HG03159 (cell line): ENCODE measurements around the gene PRPF6.

ENCODE experiments used
- ATAC-seq: cut with Tn5 transposase; IDR thresholded peaks from one replicate; pipeline ENCODE4 v1.9.1; 2021; ENCODE audit warnings: mild to moderate bottlenecking, moderate library complexity; ENCODE audit not compliant: unreplicated experiment

Gene PRPF6

DNA sequence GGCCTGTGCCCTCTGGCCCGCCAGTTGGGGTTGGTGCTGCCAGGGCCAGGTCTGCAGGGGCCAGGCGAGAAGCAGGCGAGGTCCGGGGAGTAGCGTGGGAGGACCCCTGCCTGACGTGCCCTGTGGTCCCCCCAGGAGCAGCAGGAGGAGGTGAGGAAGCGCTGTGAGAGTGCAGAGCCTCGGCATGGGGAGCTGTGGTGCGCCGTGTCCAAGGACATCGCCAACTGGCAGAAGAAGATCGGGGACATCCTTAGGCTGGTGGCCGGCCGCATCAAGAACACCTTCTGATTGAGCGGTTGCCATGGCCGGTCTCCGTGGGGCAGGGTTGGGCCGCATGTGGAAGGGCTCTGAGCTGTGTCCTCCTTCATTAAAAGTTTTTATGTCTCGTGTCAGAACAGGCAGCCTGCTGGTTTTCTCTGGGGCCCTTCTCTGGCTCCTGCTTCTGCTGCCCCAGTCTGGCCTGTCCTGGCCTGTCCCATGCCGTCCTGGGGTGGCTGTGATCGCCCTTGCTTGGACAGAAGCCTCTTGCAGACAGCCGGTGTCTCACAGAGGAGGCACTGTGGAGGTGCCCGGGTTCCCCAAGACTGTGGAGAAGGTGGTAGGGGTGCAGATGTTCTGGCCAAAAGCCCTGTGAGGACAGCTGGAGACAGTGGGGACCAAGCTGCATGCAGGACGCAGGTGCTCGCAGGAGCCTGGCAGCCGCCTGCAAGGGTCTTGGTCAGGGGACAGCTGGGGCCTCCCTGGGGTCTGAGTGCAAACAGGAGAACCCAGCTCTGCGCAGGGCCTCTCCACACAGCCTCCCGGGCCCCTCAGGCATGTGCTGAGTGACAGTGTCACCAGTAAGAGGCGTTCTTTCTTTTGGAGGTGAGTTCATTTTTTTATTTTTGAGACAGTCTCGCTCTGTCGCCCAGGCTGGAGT is 52.0 kb downstream of the PRPF6 start:
- no peak for ATAC-seq

DNA sequence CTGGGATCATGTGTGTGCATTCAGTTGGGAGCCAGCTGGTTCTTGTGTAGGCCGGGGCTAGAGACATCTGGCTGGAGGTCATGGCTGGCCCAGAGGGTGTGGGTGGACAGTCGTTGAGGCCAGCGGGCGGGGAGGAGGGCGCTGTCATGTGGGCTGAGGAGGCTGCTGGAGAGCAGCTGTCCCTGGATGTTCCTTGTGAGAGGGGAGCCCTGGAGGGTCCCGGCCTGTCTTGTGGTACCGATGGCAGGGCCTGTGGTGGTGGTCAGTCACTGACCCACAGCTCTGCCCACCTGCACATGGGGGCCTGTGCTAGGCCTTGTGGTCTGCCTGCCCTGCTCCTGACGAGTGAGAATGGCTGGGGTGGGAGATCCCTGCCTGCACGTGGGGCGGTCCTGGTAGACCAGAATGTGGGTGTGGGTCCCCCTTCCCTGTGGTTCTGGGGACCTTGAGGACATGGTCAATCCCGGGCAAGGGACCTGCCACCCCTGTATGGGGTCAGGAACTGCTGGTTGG is 53.1 kb downstream of the PRPF6 start:
- ATAC-seq = no peak

DNA sequence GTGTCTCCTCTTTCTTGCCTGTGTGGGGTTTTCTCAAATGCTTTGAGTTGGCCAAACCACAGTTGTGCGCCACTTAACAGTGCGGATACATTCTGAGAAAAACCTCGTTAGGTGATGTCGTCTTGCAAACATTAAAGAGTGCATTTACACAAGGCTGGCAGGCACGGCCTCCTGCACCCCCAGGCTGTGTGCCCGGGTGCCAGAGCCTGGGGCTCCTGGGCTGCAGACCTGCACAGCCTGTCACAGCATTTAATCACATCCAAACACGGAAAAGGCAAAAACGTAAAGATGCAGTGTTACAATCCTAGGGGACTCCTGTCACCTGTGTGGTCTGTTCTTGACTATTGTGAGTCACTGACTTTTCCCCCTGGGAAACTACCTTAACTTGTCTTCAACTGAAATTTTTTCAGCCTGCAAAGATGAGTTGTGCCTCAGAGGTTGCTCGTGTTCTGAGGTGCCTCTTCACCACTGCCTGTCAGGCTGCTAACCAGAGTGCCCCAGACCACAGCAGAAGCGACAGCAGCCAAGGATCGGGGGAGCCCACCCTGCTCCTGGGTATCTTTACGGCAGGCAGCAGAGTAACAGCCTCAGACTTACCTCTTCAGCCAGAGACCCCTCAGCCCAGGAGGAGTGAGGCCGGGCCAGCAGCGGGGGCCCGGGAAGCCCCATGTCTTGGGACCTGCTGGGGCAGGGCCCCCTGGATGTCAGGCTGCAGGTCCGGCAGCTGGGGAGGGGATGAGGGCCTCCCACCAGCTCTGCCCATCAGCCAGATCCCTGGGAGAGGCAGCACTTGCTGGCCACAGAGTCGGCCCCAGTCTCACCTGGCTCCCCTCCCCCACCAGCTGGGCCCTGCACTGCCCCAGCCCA is 54.4 kb downstream of the PRPF6 start:
- ATAC-seq = no peak

DNA sequence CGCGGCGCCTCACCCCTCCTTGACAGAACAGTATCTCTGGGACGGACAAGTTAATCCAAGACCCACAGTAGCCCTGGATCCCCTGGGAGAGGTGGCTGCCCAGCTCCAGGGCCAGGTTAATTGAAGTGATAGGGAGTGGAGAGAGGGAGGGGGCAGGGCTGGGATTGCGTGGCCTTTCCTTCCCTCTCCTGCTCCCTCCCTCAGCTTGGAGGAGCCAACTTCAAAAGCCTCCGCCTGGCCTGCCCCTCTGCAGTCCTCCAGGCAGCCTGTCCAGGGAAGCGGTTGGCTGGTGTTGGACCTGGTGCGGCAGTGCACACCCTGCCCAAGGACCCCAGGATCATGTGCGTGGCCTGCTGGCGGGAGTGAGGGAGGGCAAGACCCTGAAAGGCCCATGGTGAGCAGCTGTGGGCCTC is 55.0 kb downstream of the PRPF6 start, which contains the start of gene C20orf204:
Gene C20orf204 (plus strand): TSS at position 250 of the 413 bp plus-strand sequence. CDS start 142 bp downstream, at position 392.
- ATAC-seq = no peak

DNA sequence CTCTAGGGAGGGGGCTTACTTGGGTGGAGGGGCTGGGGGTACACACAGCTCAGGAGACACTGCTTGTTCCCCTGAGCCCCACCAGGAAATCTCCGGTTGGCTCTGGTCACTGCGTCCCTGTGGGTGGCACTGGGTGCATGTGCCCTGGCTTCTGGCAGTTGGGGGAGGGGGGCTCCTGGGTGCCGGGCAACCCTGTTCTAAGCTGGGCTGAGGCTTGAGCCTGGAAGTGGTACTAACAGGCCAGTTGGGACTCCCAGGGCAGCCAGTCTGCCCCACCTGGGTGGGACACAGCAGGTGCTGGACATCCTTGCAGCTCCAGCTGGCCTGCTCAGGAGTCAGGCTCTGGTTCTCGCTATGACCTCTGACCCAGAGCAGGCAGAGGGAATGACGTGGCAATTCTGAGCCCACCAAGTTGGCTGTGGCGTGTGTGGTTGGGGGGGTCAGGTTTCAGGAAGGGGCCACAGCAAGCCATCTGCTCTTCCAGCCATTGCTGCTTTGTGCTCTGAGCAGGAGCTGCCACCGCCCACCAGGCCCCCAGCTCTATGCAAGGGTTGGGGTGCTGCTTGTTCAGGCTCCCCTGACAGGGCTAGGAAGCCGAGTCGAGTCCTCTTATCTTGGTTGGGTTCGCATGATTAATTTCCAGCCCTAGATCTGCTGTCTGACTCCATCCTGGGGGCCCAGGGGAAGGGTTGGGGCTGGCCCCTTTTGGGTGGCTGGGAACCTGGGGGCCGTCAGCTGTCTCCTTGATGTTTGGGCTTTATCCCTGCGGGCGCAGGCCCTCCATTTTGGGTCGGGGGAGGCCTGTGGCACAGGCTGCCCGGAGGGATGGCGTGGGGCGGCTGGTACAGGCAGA is 55.6 kb downstream of the PRPF6 start:
- ATAC-seq = no peak

DNA sequence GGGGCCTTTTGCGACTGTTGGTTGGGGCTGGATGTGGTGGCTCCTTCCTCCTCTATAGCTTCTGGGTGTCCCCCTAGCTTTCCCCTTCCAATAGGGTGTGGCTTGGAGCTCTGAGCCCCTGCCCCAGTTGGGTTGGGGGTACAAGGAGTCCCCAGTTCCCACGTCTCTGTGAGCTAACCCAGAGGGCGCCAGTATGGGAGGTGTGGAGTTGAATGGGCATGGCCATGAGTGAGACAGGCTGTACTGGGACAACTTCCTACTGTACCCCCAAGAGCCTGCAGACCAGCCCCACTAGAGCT is 56.2 kb downstream of the PRPF6 start:
- no peak for ATAC-seq

DNA sequence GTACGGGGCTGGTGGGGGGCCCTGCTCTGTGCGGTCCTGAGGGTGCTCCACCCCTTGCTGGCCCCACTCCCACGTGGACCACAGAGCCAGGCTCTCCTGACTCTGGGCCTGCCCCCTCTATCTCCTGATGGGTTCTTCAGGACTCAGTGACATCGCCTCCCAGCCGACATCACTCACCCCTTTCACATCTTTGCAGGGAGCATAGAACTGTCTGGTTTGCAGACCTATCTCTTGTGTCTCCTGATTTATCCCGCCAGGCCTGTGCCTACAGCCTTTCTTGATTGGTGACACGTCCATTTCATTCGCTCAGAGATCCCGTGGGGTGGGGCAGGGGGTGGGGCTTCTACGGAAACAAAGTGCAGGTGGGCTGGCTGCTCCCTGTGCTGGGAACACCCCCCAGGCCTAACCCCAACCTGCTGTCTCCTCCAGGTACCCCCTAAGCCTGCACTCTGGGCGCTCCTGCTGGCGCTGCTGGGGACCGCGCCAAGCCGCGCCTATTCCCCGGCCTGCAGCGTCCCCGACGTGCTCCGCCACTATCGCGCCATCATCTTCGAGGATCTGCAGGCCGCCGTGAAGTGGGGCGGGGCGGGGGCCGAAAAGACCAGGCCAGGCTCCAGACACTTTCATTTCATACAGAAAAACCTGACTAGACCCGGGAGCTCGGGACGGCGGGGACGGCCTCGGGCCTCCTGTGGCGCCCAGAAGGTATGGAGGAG is 56.7 kb downstream of the PRPF6 start:
- ATAC-seq = no peak

DNA sequence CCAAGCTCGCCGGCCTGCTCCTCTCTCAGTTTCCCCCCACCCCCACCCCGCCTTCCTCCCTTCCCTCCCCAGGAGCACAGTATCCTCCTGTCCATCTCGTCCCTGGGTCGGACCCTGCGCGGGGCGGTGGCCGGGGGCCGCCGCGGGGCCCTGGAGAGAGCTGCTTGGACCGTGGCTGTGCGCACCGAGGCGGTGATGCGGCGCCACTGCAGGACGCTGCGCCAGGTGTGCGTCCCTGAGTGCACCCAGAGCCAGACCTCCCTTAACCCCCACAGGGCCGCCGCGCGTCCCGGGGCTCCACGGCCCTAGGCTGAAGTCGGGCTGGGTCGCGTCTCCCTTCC is 57.3 kb downstream of the PRPF6 start:
- ATAC-seq = peak; percentile 27

DNA sequence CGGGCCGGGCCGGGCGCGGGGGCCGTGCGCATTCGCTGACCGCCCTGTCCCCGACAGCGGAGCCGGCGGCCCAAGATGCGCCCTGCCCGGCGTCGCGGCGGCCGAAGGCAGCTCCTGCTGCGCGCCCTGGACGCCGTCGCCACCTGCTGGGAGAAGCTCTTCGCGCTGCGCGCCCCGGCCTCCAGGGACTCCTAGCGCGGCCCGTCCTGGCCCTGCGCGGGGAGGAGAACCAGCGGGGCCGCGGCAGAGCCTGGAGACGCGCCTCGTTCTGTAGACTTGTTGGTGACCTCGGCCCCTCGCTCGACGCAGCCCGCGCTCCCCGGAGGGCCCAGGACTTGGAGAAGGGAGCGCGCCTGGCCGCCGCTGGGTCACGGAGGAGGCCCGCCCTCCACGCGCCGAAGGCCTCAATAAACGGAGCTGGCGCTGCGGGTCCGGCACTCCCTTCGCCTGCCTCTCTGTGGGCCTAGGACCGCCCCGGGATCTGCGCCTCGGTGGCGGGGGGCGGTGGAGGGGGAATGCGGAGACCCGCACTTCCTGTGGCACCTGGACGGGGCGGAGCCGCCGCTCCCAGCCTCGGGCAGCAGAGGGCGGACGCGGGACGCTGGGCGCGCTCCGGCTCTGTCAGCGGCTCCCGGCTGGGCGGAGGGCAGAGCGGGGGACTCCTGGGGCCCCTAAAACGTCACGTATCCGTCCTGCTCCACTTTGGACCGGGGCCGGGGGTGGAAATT is 57.8 kb downstream of the PRPF6 start:
- ATAC-seq = peak; percentile 50

DNA sequence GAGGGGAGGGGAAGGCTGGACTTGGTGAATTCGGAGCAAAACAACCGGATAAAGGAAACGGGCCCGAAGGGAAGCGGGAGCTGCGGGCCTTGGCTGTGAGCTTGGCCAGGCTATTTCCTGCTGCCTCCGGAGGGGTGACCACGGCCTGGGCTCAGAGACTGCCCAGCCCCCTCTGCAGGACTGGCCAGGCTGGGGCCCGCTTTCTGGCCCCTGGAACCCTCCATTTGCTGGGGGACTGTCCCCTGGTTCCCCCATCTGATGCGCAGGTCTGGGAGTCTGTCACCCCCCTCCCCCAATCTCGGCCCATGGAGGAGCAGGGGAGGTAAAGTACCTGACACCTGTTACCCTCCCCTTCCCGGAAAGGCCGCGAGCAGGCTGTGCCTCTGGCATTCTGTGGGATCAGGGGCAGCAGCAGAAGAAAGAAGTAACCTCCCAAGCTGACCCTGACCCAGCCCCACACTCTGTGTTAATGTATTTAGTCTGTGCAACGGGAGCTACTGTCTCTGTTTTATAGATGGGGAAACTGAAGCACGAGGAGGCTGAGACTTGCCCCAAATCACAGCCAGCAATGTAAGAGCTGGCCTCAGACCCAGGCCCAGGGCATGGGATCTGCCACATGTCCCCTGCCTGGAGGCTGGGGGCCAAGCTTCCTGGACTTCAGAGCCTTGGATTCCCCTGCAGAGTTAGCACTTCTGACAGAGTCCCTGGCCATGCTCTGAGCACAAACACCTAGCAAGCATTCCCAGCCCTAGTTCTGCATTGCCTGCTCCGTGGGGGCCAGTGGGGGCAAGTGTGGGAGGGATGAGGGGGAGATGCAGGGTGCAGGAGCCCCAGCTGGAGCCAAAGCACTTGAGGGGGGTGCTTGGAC is 58.6 kb downstream of the PRPF6 start:
- no peak for ATAC-seq

DNA sequence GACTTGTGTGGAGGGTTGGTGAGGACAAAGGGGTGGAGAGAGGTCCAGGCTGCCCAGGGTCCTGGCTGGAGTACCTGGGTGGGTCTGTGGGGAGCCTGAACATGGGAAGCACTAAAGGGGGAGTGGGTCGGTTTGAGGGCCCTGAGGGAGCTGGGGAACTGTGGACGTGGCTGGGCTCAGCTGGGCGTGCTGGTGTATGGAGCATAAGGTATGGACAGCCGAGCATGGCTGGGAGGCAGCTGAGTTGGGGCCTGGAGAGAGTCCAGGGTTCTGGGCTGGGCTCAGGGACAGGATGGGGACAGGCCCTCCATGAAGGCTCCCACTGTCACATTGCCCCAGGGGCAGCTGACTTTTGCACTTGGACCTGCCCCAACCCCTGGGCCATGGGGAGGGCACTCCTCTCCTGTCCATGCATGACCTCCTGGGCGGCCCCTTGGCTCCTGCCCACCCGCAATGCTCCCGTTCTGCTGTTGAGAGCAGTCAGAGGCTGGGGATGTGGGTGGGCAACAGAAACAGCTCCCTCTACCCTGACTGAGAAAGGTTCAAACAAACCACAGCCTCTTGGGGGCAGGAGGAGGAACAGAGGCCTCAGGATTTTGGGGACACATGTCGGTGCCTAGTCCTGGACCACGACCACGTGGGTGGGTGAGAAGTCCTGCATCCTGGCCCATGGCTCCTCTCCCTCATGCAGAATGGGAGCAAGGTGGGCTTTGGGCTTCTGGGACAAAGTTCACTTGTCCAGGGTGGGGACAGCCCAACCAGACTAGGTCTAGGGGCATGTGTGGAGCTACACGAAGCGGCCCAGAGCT is 59.5 kb downstream of the PRPF6 start:
- ATAC-seq = no peak

DNA sequence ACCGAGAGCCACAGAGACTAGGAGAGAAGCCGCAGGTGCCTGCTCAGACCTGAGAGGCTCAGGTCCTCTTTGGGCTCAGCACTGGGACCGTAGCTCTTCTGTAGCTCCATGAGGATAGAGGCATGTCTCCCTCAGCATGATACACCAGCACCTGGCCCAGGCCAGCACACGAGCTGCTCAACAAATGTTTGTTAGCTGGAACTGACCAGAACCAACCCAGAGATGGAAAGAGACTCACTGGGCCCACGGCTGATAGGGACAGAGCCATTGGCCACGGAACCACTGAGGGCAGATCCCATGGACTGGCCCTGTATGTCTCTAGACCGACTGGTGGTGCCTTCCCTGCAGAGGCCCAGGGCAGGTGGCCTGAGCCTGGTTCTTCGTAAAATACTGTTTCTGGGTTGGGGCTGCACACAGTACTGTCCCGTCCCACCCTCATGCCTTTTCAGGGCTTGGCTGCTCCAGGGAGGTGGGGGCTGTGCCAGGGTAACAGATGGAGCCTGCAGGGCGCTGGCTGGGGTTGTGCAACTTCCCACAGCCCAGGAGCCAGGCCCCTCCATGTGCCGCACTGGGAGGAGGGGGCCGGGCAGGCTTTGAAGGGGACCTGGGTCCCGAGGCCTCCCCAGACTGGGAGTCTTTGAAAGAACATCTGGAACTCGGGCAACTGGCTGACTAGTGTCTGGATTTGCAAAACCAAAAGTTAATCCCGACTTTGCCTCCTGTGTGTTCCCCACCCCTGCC is 60.3 kb downstream of the PRPF6 start:
- ATAC-seq = no peak

DNA sequence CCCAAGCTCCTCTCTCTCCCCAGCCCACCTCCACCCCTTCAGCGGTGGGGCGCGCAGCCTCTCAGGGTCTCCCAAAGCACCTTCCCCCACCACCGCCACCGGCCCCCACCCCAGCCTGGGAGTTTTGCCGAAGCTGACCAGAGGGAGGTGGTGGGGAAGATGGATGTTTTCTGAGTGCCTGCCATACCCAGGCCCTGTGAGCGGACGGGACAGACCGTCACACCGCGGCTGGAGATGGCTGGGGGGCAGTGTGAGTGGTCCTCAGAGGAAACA is 60.8 kb downstream of the PRPF6 start:
- no peak for ATAC-seq

DNA sequence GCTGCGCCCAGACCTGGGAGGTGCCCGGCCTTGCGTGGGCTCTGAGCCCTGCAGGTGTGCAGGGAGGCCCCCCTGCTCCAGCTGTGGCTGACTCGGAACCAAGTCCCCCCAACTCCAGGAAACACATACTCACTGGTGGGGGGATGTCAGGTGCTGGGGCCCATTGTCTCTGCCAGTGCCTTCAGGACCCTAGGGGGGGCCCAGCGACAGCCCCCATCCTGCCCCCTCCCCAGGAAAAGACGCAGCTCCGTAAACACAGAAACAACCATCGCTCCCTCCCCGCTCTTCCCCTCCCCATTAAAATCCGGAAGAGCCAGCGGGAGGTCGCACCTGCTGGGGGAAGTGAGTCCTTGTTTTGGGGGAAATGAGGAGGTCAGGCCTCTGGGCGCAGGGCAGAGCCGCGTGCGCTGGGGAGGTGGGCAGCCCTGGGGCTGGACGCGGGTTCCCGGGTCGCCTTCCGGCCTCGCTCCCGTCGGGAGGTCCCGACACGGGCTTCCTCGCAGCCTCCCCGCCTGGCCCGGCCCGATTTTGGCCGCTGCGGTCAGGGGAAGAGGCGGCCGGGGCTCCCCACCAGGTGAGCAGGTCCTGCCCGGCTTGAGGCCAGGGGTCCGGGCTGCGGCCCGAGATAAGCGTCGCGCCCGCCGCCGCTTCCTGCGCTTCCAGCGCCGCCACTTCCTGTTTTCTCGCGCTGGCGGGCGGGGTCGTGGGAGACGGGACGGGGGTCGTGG is 61.3 kb downstream of the PRPF6 start:
- ATAC-seq = no peak

DNA sequence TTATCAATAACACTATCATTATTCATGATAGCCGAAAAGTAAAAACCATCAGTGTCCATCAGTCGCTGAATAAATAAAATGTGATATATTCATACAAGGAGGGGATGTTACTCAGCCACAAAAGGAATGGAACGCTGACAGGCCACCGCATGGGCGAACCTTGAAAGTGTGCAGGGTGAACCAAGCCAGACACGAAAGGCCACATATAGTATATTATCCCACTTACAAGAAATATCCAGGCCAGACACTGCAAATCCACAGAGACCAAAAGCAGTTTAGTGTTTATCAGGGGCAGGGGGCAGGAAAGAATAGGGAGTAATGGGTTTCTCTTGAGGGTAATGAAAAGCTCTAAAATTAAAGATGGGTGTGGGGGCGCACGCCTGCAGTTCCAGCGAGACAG is 62.8 kb downstream of the PRPF6 start:
- ATAC-seq = no peak

DNA sequence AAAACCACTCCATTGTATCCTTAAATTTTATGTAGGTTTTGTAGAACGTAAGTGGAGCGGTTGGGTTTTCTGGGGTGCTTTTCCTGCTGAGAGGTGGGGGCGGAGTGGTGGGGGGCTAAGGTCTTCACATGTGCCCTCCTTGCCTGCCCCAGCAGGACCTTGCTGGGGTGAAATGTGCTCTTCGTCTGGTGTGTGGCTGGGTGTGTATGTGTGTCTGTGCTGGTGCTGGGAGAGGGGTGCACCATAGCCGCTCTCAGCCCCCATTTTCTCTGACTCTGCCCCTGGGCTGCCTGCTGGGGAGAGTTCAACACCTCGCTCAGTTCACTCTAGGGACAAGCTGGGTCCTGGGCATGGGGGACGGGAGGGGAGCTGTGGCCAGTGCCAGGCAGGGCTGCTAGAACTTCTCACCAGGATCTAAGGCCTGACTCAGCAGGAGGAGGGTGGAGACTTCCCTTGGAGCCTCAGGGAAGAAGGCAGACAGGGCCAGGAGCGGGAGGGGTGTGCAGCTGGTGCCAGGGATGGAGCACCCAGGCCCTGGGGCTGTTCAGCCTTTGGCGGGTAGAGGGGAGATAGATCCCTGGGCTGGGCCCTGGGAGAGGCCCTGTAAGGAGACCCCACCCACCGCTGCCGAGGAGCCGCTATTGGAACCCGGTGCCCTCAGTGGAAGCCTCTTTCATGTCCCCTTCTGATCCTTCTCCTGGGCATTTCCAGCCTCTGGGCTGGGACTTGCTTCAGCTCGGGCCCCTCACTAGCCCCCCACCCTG is 63.7 kb downstream of the PRPF6 start:
- ATAC-seq = no peak
